Activated naive CD8-positive, alpha-beta T cell treated with anti-CD3 and anti-CD28 coated beads, Interleukin-2, amount 50 U/mL, for 24 hours (primary cell): ENCODE data around the gene NPY4R.
A peak's percentile ranks its signal among the peaks of the same experiment; 100 is the strongest.
"Not testable (repeated sequence)": the region's sequence is repeated elsewhere in the genome, so short reads cannot be mapped to it uniquely, and the experiment has no call there.

Experiments
- ATAC-seq: fragments of 150-1000 bp; cut with Tn5 transposase; one replicate; pipeline ENCODE4 v1.10.0; 2021
- DNase-seq: peaks from one replicate; pipeline ENCODE4 v3.0.0; 2021
- H3K27ac Mint-ChIP-seq: one replicate; pipeline ENCODE4 v1.8.0; 2021; ENCODE audit warnings: mild to moderate bottlenecking, mixed read lengths
- H3K27me3 Mint-ChIP-seq: one replicate; pipeline ENCODE4 v1.8.0; 2021; ENCODE audit warnings: mixed read lengths
- H3K36me3 Mint-ChIP-seq: one replicate; pipeline ENCODE4 v1.8.0; 2021; ENCODE audit warnings: low read depth, mixed read lengths
- H3K4me1 Mint-ChIP-seq: one replicate; pipeline ENCODE4 v1.8.0; 2021; ENCODE audit warnings: mixed read lengths
- H3K4me3 Mint-ChIP-seq: one replicate; pipeline ENCODE4 v1.8.0; 2021; ENCODE audit warnings: mild to moderate bottlenecking, moderate library complexity, mixed read lengths
- H3K9me3 Mint-ChIP-seq: one replicate; pipeline ENCODE4 v1.8.0; 2021; ENCODE audit warnings: mixed read lengths

NPY4R gene

GRCh38 chr10:46474746-46475320, 9.1 kb upstream of the NPY4R start:
- H3K36me3 Mint-ChIP-seq, H3K9me3 Mint-ChIP-seq, H3K27me3 Mint-ChIP-seq, ATAC-seq, H3K27ac Mint-ChIP-seq, H3K4me1 Mint-ChIP-seq, DNase-seq, H3K4me3 Mint-ChIP-seq: not testable (repeated sequence)

GRCh38 chr10:46473758-46474157, 8.0 kb upstream of the NPY4R start:
- ATAC-seq, DNase-seq: not testable (repeated sequence)

DNA sequence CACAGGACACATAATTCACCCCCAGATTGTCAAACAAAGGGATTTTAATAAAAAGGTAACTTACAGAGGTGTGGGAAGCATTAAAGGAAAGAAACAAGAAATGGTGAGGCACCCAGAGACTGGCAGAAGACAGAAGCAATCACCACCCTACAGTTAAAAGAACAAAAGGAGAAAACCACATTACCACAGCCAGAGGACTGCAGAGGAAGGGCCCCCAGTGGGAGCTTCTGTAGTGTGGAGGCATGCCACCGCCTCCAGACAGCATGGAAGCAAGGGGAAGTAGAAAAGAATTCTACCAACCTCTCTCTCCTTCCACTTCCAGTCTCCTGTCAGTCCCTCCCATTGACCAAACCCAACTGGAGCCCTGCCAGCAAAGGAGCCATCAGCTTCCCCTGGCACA, 4.4 kb upstream of the NPY4R start:
- H3K36me3 Mint-ChIP-seq, H3K4me1 Mint-ChIP-seq, DNase-seq, H3K9me3 Mint-ChIP-seq, ATAC-seq, H3K27ac Mint-ChIP-seq, H3K27me3 Mint-ChIP-seq, H3K4me3 Mint-ChIP-seq: not testable (repeated sequence)

More at GRCh38 chr10:46473758-46474157, 8.0 kb upstream of the NPY4R start:
- not testable (repeated sequence) for H3K9me3 Mint-ChIP-seq, H3K36me3 Mint-ChIP-seq, H3K4me1 Mint-ChIP-seq, H3K27me3 Mint-ChIP-seq, H3K4me3 Mint-ChIP-seq, H3K27ac Mint-ChIP-seq

DNA sequence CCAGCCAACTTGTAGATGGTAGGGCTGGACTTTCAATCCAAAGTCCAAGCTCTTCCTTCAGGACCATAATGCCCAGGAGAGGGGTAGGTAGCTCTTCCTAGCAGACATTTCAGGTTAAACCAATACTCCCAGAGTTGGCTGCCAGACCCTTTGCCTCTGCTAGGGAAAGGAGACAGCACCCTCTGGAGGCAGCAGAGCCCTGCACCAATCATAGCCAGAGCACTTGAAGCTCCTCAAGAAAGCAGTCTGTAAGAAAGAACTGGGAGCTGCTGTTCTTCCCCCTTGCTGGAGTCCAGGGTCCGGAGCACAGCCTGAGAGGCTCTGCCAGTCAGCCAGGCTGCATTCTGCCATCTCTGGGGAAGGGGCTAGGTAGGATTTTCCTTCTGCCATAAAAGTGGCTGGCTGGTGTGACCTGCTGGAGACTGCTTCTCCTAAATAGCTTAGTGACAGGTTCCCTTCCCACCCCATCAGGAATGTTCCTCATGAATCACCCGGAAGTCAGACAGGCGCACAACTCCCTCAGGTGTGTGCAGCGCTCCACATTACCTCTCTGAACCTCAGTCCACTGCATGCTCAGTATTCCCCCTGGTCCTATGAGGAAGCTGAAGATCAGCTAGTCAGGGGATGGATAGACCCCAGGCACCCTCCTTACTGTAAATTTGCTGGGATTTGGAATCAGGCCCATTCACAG, 2.5 kb upstream of the NPY4R start:
- not testable (repeated sequence) for H3K9me3 Mint-ChIP-seq

GRCh38 chr10:46463608-46464007, 2.1 kb downstream of the NPY4R start:
- not testable (repeated sequence) for H3K27ac Mint-ChIP-seq, H3K27me3 Mint-ChIP-seq, H3K36me3 Mint-ChIP-seq, H3K4me3 Mint-ChIP-seq, DNase-seq, ATAC-seq, H3K4me1 Mint-ChIP-seq, H3K9me3 Mint-ChIP-seq

More for the DNA sequence above, 2.5 kb upstream of the NPY4R start:
- not testable (repeated sequence) for H3K27me3 Mint-ChIP-seq, DNase-seq, H3K36me3 Mint-ChIP-seq, H3K27ac Mint-ChIP-seq, H3K4me3 Mint-ChIP-seq, H3K4me1 Mint-ChIP-seq
- peak; percentile 33 for ATAC-seq

DNA sequence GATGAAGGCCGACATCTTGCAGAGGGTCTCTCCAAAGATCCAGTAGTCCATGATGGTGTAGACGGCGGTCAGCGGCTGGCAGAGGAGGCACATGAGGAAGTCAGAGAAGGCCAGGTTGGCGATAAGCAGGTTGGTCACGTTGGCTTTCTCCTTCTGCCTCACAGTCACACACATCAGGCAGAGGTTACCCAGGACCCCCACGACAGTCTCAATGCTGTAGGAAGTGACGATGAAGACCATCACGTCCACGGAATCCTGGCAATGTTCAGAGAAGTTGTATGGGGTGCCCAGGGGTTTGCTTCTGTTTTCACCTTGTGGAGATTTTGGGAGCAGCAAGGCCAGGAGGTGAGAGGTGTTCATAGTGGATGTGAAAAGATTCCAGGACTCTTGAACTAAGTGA, 3.5 kb downstream of the NPY4R start:
- not testable (repeated sequence) for DNase-seq, H3K4me3 Mint-ChIP-seq, H3K27me3 Mint-ChIP-seq, H3K27ac Mint-ChIP-seq, H3K9me3 Mint-ChIP-seq, H3K4me1 Mint-ChIP-seq, ATAC-seq, H3K36me3 Mint-ChIP-seq

- not testable (repeated sequence) for ATAC-seq, H3K4me1 Mint-ChIP-seq, H3K27ac Mint-ChIP-seq, H3K9me3 Mint-ChIP-seq, DNase-seq, H3K36me3 Mint-ChIP-seq, H3K4me3 Mint-ChIP-seq, H3K27me3 Mint-ChIP-seq
Observed at GRCh38 chr10:46459579-46459978, 6.2 kb downstream of the NPY4R start.

DNA sequence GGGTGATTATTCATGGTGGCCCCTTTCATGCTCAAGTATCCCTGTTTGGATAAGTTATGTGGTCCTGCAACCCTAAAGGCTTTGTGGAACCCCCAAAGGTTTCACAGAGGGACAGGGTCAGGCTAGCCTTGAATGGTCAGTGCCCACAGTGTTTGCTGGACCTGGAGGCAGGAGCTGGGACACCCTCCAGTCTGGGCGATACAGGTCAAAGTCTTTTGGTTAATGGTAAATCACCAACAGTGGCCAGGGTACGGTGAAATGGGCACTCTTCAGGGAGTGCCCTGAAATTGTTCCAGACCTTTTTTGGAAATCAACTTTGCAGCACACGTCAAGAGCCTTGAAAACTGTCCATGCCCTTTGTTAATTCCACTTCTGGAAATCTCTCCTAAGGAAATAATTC, 8.7 kb downstream of the NPY4R start:
- ATAC-seq, H3K4me3 Mint-ChIP-seq, H3K27ac Mint-ChIP-seq, DNase-seq, H3K27me3 Mint-ChIP-seq, H3K36me3 Mint-ChIP-seq, H3K4me1 Mint-ChIP-seq, H3K9me3 Mint-ChIP-seq: not testable (repeated sequence)

GRCh38 chr10:46455992-46456391, 9.8 kb downstream of the NPY4R start:
- DNase-seq, H3K36me3 Mint-ChIP-seq, H3K27ac Mint-ChIP-seq, ATAC-seq, H3K27me3 Mint-ChIP-seq, H3K4me3 Mint-ChIP-seq, H3K9me3 Mint-ChIP-seq, H3K4me1 Mint-ChIP-seq: not testable (repeated sequence)

DNA sequence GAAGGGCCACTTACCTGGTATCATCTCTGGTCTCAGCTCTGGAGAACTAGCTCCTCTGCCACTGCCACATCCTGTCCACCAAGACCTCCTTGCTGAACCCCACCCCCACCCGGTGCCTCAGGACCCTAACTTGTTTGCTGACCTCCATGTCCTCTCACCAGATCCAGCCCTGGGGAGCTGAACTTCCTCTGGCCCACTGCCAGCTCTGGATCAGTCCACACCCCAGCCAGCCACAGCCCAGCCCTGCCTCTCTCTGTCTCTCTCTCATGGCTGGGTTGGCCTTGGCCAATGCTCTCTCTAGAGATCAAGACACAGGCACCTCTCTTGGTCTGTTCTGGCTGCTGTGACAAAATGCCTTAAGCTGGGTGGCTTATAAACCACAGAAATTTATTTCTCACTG, 14.4 kb downstream of the NPY4R start:
- not testable (repeated sequence) for H3K27me3 Mint-ChIP-seq, ATAC-seq, H3K4me1 Mint-ChIP-seq

GRCh38 chr10:46450829-46451228, 14.9 kb downstream of the NPY4R start:
- H3K27ac Mint-ChIP-seq, DNase-seq, H3K36me3 Mint-ChIP-seq, H3K9me3 Mint-ChIP-seq, ATAC-seq, H3K4me1 Mint-ChIP-seq, H3K27me3 Mint-ChIP-seq, H3K4me3 Mint-ChIP-seq: not testable (repeated sequence)

More for the DNA sequence above, 14.4 kb downstream of the NPY4R start:
- not testable (repeated sequence) for H3K9me3 Mint-ChIP-seq, H3K36me3 Mint-ChIP-seq, H3K27ac Mint-ChIP-seq, DNase-seq, H3K4me3 Mint-ChIP-seq

- H3K9me3 Mint-ChIP-seq, H3K4me1 Mint-ChIP-seq, DNase-seq, H3K27ac Mint-ChIP-seq, ATAC-seq, H3K36me3 Mint-ChIP-seq, H3K27me3 Mint-ChIP-seq, H3K4me3 Mint-ChIP-seq: not testable (repeated sequence)
Observed at GRCh38 chr10:46447439-46447838, 18.3 kb downstream of the NPY4R start.

DNA sequence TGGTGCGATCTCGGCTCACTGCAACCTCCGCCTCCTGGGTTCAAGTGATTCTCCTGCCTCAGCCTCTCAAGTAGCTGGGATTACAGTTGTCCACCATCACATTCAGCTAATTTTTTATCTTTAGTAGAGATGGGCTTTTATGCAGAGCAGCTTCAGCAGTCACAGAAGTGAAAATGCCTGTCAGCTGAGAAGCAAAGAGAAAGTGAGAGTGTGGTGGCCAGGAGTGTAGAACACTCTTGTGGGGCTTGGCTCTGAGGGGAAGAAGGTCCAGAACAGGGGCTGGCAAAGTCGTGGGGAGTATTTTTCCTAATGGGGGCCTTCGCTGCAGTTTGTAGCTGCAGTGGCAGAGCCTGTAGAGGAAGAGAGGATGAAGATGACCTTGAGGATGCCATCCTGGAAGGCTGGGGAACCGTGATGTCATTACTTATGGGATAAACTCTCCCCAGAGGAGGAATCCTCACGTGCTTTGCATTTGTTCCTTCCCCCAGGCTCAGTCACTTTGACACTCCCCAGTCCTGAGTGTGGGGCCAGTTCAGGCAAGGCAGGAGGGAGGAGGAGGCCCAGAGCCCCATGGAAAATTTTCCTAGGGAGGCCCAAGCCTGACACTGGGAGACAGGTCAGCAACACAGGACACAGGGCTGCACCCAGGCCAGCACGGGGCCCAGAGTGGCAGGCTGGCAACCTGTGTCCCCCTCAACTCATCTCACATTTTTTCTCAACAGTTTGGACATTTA, 20.2 kb downstream of the NPY4R start:
- H3K4me1 Mint-ChIP-seq, H3K27ac Mint-ChIP-seq: not testable (repeated sequence)

GRCh38 chr10:46443422-46443821, 22.3 kb downstream of the NPY4R start:
- not testable (repeated sequence) for DNase-seq, H3K36me3 Mint-ChIP-seq, ATAC-seq, H3K4me1 Mint-ChIP-seq, H3K4me3 Mint-ChIP-seq, H3K27me3 Mint-ChIP-seq, H3K9me3 Mint-ChIP-seq, H3K27ac Mint-ChIP-seq

More for the DNA sequence above, 20.2 kb downstream of the NPY4R start:
- not testable (repeated sequence) for H3K4me3 Mint-ChIP-seq, DNase-seq, H3K36me3 Mint-ChIP-seq, H3K27me3 Mint-ChIP-seq, H3K9me3 Mint-ChIP-seq, ATAC-seq

GRCh38 chr10:46442706-46443275, 23.0 kb downstream of the NPY4R start:
- not testable (repeated sequence) for H3K4me3 Mint-ChIP-seq, H3K9me3 Mint-ChIP-seq, H3K4me1 Mint-ChIP-seq, H3K27me3 Mint-ChIP-seq, H3K36me3 Mint-ChIP-seq, ATAC-seq, DNase-seq, H3K27ac Mint-ChIP-seq
